ENCODE data around the gene KLHL28.
A peak's percentile ranks its signal among the peaks of the same experiment; 100 is the strongest.

Gene KLHL28

GRCh38 chr14:44970907-44971306 is 9.2 kb upstream of the KLHL28 start:
- H3K79me2 ChIP-seq (ENCODE audit: insufficient read depth, low read depth), result peaks cover 54% of the 10 kb centered on the region
- no peaks in the 10 kb centered on the region for H4K20me1 ChIP-seq (ENCODE audit: insufficient read depth)
- H3K27ac ChIP-seq, result no peak overlapping the region
- no peaks in the 10 kb centered on the region for H3K27me3 ChIP-seq (ENCODE audit: insufficient read depth, low read depth)
- no peak overlapping the region for H3K4me2 ChIP-seq
- H3K4me1 ChIP-seq (ENCODE audit: low read depth, poor library complexity, severe bottlenecking), result peaks cover 21% of the 10 kb centered on the region
- H2AFZ ChIP-seq (ENCODE audit: low read depth), result no peak overlapping the region
- no peak for TF ChIP-seq CTCF (conservative IDR thresholded peaks at IDR 0.05; ENCODE audit: low read depth, low read length)
- H3K9ac ChIP-seq, result no peak overlapping the region
- H3K36me3 ChIP-seq (ENCODE audit: insufficient read depth), result no peaks in the 10 kb centered on the region
- no peak overlapping the region for H3K4me3 ChIP-seq (IDR thresholded peaks at IDR 0.05; ENCODE audit: insufficient read depth, low read depth, low read length)

DNA sequence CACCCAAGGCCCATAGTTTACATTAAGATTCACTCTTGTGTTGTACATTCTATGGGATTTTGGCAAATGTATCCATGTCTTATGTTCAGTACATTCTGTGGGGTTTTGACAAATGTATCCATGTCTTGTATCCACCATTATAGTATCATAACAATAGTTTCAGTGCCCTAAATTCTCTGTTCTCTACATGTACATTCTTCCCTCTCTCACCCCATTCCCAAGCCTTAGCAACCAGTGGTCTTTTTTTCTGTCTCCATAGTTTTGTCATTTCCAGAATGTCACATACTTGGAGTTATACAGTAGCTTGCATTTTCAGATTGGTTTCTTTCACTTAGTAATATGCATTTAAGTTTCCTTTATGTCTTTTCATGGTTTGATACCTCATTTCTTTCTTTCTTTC is 7.0 kb upstream of the KLHL28 start:
- no peaks in the 10 kb centered on the region for H3K27me3 ChIP-seq (ENCODE audit: insufficient read depth, low read depth)
- H3K27ac ChIP-seq, result no peak overlapping the region
- H3K36me3 ChIP-seq (ENCODE audit: insufficient read depth), result no peaks in the 10 kb centered on the region
- no peak overlapping the region for H3K4me2 ChIP-seq
- no peak overlapping the region for H2AFZ ChIP-seq (ENCODE audit: low read depth)
- H3K4me3 ChIP-seq (IDR thresholded peaks at IDR 0.05; ENCODE audit: insufficient read depth, low read depth, low read length), result no peak overlapping the region
- no peak for TF ChIP-seq CTCF (conservative IDR thresholded peaks at IDR 0.05; ENCODE audit: low read depth, low read length)
- H4K20me1 ChIP-seq (ENCODE audit: insufficient read depth), result no peaks in the 10 kb centered on the region
- H3K79me2 ChIP-seq (ENCODE audit: insufficient read depth, low read depth), result peaks cover 70% of the 10 kb centered on the region
- peaks cover 22% of the 10 kb centered on the region for H3K4me1 ChIP-seq (ENCODE audit: low read depth, poor library complexity, severe bottlenecking)
- no peak overlapping the region for H3K9ac ChIP-seq

- H2AFZ ChIP-seq (ENCODE audit: low read depth), result no peak overlapping the region
- H3K27me3 ChIP-seq (ENCODE audit: insufficient read depth, low read depth), result no peaks in the 10 kb centered on the region
- H3K4me1 ChIP-seq (ENCODE audit: low read depth, poor library complexity, severe bottlenecking), result peaks cover 22% of the 10 kb centered on the region
- H3K4me2 ChIP-seq, result peak overlapping the region; percentile 59
- no peak overlapping the region for H3K27ac ChIP-seq
- H4K20me1 ChIP-seq (ENCODE audit: insufficient read depth), result no peaks in the 10 kb centered on the region
- H3K4me3 ChIP-seq (IDR thresholded peaks at IDR 0.05; ENCODE audit: insufficient read depth, low read depth, low read length), result no peak overlapping the region
- H3K79me2 ChIP-seq (ENCODE audit: insufficient read depth, low read depth), result peaks cover 72% of the 10 kb centered on the region
- no peak for TF ChIP-seq CTCF (conservative IDR thresholded peaks at IDR 0.05; ENCODE audit: low read depth, low read length)
- H3K9ac ChIP-seq, result no peak overlapping the region
- H3K36me3 ChIP-seq (ENCODE audit: insufficient read depth), result no peaks in the 10 kb centered on the region
Observed at GRCh38 chr14:44966601-44967336, 5.0 kb upstream of the KLHL28 start.

- H3K4me2 ChIP-seq, result peak overlapping the region; percentile 92
Observed at GRCh38 chr14:44963775-44964380, 2.1 kb upstream of the KLHL28 start.

More at GRCh38 chr14:44963775-44964380, 2.1 kb upstream of the KLHL28 start:
- no peak for TF ChIP-seq CTCF (conservative IDR thresholded peaks at IDR 0.05; ENCODE audit: low read depth, low read length)
- peaks cover 32% of the 10 kb centered on the region for H3K4me1 ChIP-seq (ENCODE audit: low read depth, poor library complexity, severe bottlenecking)
- H3K79me2 ChIP-seq (ENCODE audit: insufficient read depth, low read depth), result peaks cover 72% of the 10 kb centered on the region
- peak overlapping the region; percentile 65; the same call in 1 of the 2 replicates for H3K9ac ChIP-seq
- H3K27ac ChIP-seq, result peak overlapping the region; percentile 76; the same call in 1 of the 2 replicates
- no peaks in the 10 kb centered on the region for H3K36me3 ChIP-seq (ENCODE audit: insufficient read depth)
- H2AFZ ChIP-seq (ENCODE audit: low read depth), result peak overlapping the region; percentile 22; the same call in 1 of the 2 replicates
- H3K27me3 ChIP-seq (ENCODE audit: insufficient read depth, low read depth), result no peaks in the 10 kb centered on the region
- no peaks in the 10 kb centered on the region for H4K20me1 ChIP-seq (ENCODE audit: insufficient read depth)
- H3K4me3 ChIP-seq (IDR thresholded peaks at IDR 0.05; ENCODE audit: insufficient read depth, low read depth, low read length), result no peak overlapping the region

All from KMS-11 (cell line).